Stimulated activated CD8-positive, alpha-beta memory T cell treated with anti-CD3 and anti-CD28 coated beads, Interleukin-7, amount 100 ng/mL, for 4 hours (primary cell): Measurements from ENCODE around the gene MRTFA.
A peak's percentile ranks its signal among the peaks of the same experiment; 100 is the strongest.

Source experiments
- DNase-seq, 2 donors: peaks; one replicate each; pipeline ENCODE4 v3.0.0-alpha.2; 2020; ENCODE audit warnings: low read depth in 2 of 2

Gene MRTFA

GRCh38 chr22:40411506-40411861 lies 225.0 kb downstream of the MRTFA start:
- no peak for DNase-seq

- DNase-seq = no peak
These were observed 225.6 kb downstream of the MRTFA start for GRCh38 chr22:40410731-40411505.

GRCh38 chr22:40410272-40410671 lies 226.2 kb downstream of the MRTFA start:
- no peak for DNase-seq

GRCh38 chr22:40409613-40410113 lies 226.9 kb downstream of the MRTFA start:
- DNase-seq = no peak

- no peak for DNase-seq
These were observed 227.6 kb downstream of the MRTFA start for GRCh38 chr22:40408718-40409612.

GRCh38 chr22:40407831-40408717 lies 228.4 kb downstream of the MRTFA start:
- no peak for DNase-seq

- DNase-seq = no peak
These were observed 229.3 kb downstream of the MRTFA start for GRCh38 chr22:40407021-40407761.

GRCh38 chr22:40406063-40406890 lies 230.2 kb downstream of the MRTFA start:
- DNase-seq = no peak

- DNase-seq = no peak
These were observed 231.1 kb downstream of the MRTFA start for GRCh38 chr22:40405178-40406062.

- no peak for DNase-seq
These were observed 232.0 kb downstream of the MRTFA start for GRCh38 chr22:40404251-40405177.

GRCh38 chr22:40403651-40404050 lies 232.9 kb downstream of the MRTFA start:
- DNase-seq = no peak

GRCh38 chr22:40403141-40403540 lies 233.4 kb downstream of the MRTFA start:
- DNase-seq = no peak

GRCh38 chr22:40401981-40402406 lies 234.5 kb downstream of the MRTFA start:
- no peak for DNase-seq

- DNase-seq = peak; percentile 48 to 54
These were observed 235.0 kb downstream of the MRTFA start for GRCh38 chr22:40401532-40401931.

GRCh38 chr22:40400159-40400558 lies 236.4 kb downstream of the MRTFA start:
- DNase-seq = no peak

- DNase-seq = no peak
These were observed 236.9 kb downstream of the MRTFA start for GRCh38 chr22:40399621-40400020.

GRCh38 chr22:40397396-40397795 lies 239.1 kb downstream of the MRTFA start:
- no peak for DNase-seq

GRCh38 chr22:40396882-40397281 lies 239.6 kb downstream of the MRTFA start:
- no peak for DNase-seq
